Measurements from ENCODE around the gene MYH6.
"Not testable (repeated sequence)": the region's sequence is repeated elsewhere in the genome, so short reads cannot be mapped to it uniquely, and the experiment has no call there.

MYH6 gene

DNA sequence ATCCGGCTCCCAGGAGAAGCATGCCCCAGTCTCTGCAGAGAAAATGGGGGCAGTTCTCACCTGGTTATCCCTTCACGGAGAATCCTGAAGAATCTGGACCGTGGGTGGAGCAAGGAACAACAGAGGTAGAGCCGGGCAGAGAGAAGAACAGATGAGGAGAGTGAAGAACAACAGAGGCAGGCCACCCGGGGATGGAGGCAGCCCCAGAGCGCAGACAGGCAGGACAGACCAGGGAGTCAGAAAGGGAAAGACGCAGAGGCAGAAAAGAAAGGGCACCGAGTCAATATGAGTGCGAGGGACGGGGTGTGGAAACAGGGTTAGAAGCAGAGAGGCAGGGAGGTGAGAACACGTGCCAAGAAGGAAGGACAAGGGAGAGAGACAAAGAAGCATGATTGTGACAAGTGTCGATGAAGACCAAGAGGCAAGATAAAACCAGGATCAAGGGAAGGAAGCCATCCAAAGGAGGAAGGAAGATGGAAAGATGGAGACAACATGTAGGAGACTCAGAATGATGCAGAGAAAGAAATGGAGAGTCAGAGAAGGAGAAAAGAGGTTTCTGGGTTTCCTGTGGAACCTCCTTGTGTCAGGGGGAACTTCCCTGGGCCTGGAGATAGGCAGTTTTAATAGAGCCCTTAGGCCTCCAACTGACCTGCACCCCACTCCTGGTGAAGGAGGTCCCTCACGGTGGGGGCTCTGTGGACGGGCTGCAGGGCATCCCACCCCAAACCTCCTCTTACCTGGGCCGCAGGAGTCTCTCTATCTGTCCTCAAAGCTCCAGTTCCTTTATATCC is at the start of gene MYH6:
MYH6 (minus strand) TSS at position 758 of the 791 bp plus-strand sequence. CDS start 1,050 bp downstream, outside the sequence.
- no peaks in the 10 kb centered on the region for H3K9me3 Mint-ChIP-seq
- no peaks in the 10 kb centered on the region for H3K4me1 Mint-ChIP-seq
- peaks cover 11% of the 10 kb centered on the region for H3K27me3 Mint-ChIP-seq
- H3K4me3 Mint-ChIP-seq, result no peak within 1 kb of the TSS
- H3K36me3 Mint-ChIP-seq (ENCODE audit: low read depth), result no peaks in the 10 kb centered on the region
- no peak within 1 kb of the TSS for H3K27ac Mint-ChIP-seq
- no peak for DNase-seq
- no peak for ATAC-seq

DNA sequence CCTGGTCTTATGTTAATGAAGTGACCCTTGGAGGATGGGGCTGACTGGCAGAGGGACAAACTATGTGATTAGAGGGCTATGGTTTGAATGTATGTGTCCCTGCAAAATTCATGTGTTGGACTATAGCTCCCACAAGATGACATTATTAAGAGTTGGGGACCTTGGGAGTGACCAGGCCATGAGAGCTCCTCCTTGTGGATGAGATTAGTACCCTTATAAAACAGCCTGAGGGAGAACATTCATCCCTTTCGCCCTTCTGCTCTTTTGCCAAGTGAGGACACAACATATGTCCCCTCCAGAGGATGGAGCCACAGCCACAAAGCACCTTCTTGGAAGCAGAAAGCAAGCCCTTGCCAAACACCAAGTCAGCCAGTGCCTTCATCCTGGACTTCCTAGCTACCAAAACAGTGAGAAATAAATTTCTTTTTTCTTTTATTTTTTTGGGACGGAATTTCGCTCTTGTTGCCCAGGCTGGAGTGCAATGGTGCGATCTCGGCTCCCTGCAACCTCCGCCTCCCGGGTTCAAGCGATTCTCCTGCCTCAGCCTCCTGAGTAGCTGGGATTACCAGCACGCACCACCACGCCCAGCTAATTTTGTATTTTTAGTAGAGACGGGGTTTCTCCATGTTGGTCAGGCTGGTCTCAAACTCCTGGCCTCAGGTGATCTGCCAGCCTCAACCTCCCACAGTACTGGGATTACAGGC is 49.0 kb upstream of the MYH6 start:
- not testable (repeated sequence) for ATAC-seq; H3K4me3 Mint-ChIP-seq; H3K4me1 Mint-ChIP-seq; H3K27ac Mint-ChIP-seq; H3K36me3 Mint-ChIP-seq (ENCODE audit: low read depth); H3K9me3 Mint-ChIP-seq; DNase-seq
- peaks cover 27% of the 10 kb centered on the region for H3K27me3 Mint-ChIP-seq

DNA sequence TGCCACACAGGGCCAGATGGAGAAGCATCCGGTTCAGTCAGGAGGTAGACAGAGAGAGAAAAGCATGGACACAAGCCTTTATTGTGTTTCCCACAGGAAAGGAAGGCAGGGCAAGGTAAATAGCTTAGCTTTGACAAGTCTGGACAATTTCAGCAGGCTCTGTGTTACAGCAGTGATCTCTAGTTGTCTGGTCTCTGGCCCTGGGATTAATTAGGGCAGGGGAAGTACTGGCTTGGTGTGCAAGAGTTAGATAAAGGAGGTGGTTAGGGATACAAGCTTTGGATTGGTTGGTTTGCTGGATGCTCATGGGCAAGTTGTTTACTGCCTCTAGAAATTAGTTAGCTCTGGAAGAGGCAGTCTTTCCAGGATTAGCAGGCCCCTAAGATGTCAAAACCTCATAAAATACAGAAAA is 46.4 kb upstream of the MYH6 start:
- no peak for DNase-seq
- Mint-ChIP-seq H3K27ac (no peak overlapping the region), H3K4me3 (no peak overlapping the region), H3K4me1 (no peaks in the 10 kb centered on the region), H3K9me3 (no peaks in the 10 kb centered on the region), H3K27me3 (peaks cover 26% of the 10 kb centered on the region), H3K36me3 (ENCODE audit: low read depth) (no peaks in the 10 kb centered on the region)
- no peak for ATAC-seq

DNA sequence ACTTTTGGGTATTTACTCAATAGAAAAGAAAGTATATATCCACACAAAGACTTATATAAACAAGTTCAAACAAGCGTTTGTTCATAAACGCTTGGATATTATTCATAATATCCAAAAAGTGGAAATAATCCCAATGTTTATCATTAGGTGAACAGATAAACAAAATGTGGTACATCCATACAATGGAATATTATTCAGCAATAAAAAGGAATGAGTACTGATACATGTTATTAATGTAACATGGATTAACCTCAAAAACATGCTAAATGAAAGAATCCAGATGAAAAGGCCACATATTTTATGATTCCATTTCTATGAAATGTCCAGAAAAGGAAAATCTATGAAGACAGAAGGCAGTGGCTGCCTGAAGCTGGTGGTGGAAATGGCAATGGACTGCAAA is 44.2 kb upstream of the MYH6 start:
- no peak for DNase-seq
- H3K4me3 Mint-ChIP-seq, result no peak overlapping the region
- no peaks in the 10 kb centered on the region for H3K4me1 Mint-ChIP-seq
- no peaks in the 10 kb centered on the region for H3K9me3 Mint-ChIP-seq
- H3K27ac Mint-ChIP-seq, result no peak overlapping the region
- no peaks in the 10 kb centered on the region for H3K36me3 Mint-ChIP-seq (ENCODE audit: low read depth)
- no peak for ATAC-seq
- peaks cover 20% of the 10 kb centered on the region for H3K27me3 Mint-ChIP-seq

DNA sequence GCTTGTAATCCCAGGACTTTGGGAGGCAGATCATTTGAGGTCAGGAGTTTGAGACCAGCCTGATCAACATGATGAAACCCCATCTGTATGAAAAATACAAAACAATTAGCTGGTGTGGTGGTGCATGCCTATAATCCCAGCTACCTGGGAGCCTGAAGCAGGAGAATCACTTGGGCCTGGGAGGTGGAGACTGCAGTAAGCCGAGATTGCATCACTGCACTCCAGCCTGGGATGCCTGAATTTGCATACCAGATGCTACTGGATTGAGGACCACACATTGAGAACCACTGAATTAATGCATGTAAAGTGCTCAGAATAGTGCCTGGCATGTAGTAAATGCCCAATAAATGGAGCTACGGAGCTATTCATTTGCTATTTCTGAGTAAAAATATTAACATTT is 42.3 kb upstream of the MYH6 start:
- no peak for ATAC-seq
- Mint-ChIP-seq H3K9me3 (no peaks in the 10 kb centered on the region), H3K4me3 (no peak overlapping the region), H3K4me1 (no peaks in the 10 kb centered on the region), H3K27ac (no peak overlapping the region), H3K27me3 (peaks cover 13% of the 10 kb centered on the region), H3K36me3 (ENCODE audit: low read depth) (no peaks in the 10 kb centered on the region)
- no peak for DNase-seq

DNA sequence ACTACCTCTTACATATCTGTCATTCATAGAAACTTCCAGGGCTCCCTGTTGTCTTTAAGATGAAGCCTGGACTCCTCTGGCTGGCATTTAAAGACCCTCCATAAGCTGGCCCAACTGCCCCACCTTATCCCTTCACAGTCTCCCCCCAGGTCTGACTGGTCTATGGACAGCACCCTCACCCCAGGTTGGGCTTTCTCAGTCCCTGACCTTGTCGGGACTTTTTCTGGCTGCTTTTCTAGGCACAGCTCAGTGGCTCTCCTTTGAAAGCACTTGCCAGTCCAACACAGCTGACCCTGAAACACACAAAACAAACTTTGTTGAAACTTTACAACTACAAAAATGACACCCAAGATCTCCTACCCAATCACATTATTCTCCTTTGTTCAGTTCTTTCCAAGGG is 41.2 kb upstream of the MYH6 start:
- Mint-ChIP-seq H3K36me3 (ENCODE audit: low read depth) (no peaks in the 10 kb centered on the region), H3K4me1 (no peaks in the 10 kb centered on the region), H3K4me3 (no peak overlapping the region), H3K9me3 (no peaks in the 10 kb centered on the region), H3K27me3 (peaks cover 8% of the 10 kb centered on the region), H3K27ac (no peak overlapping the region)
- ATAC-seq (no peak), DNase-seq (no peak)

DNA sequence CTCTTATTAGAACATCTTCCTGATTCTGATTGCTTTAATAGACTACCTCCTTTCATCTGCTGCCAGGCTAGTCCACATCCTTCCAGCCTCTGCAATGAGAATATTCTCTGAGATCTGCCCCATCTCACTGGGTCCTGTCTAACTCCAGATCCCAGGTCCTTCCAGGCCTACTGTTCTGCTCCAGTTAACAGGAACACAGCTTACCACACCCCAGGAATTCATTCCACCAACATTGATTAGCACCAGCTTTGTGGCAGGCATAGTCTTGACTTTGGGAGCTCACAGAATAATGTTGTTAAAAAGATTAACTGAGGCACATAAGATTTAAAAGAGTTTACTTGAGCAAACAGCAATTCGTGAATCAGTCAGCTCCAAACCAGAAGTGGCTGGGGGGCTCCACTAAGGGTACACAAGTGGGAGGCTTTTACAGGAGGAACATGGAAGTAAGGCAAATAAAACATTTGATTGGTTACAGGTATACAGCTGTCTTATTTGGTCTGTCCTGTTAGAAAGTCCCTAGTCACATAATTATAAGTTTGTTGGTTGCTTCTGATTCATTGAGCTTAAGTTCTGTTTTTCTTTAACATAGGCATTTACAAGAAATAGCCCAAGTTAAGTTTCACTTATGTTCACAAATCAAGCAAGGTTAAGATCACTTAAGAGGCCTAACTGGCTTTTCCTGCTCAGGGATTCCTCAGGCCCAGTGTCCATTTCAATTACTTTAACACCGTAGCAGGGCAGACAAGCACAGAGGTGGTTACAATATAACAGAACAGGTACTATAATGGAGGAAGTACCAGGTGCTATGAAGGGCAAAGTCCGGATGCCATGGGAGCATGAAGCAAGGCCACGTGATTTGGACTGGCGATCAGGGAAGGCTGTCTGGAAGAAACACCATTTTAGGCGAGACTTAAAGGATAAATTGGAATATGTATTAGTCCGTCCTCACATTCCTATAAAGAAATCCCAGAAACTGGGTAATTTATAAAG is 39.6 kb upstream of the MYH6 start:
- DNase-seq, result no peak
- no peaks in the 10 kb centered on the region for H3K4me1 Mint-ChIP-seq
- peak overlapping the region; percentile 36 for H3K27ac Mint-ChIP-seq

DNA sequence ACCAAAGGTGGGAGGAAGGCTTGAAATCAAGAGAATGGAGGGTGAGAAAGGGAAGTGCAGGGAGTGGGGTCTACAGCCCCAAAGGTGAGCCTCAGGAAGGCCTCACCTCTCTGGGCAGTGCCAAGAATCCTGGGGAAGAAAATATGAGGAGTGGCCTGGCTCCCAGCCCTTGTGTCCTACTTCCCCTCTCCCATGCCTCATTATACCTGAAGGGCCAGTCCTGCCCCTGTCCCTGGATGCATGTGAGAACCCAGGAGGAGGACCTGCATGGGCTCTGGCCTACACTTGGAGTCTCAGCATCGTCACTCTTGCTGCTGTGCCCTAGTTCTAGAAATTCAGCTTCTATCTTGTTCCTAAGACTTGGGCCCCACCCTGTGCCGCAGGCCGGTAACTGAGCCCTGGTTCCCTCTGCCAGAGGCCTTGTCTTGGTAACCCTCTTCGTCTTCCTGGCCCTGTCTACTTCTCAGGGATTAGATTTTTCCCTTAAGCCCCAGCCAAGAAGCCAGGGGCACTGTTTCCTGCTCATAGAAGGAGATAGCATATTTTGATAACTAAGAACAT is 38.3 kb upstream of the MYH6 start:
- H3K27ac Mint-ChIP-seq, result no peak overlapping the region
- H3K36me3 Mint-ChIP-seq (ENCODE audit: low read depth), result no peaks in the 10 kb centered on the region
- H3K4me3 Mint-ChIP-seq, result no peak overlapping the region
- no peaks in the 10 kb centered on the region for H3K4me1 Mint-ChIP-seq
- peaks cover 6% of the 10 kb centered on the region for H3K27me3 Mint-ChIP-seq
- DNase-seq, result no peak
- H3K9me3 Mint-ChIP-seq, result no peaks in the 10 kb centered on the region
- ATAC-seq, result no peak

More for the DNA sequence above, 39.6 kb upstream of the MYH6 start:
- Mint-ChIP-seq H3K27me3 (peaks cover 8% of the 10 kb centered on the region), H3K4me3 (no peak overlapping the region), H3K36me3 (ENCODE audit: low read depth) (no peaks in the 10 kb centered on the region), H3K9me3 (no peaks in the 10 kb centered on the region)
- peak; percentile 28 for ATAC-seq

DNA sequence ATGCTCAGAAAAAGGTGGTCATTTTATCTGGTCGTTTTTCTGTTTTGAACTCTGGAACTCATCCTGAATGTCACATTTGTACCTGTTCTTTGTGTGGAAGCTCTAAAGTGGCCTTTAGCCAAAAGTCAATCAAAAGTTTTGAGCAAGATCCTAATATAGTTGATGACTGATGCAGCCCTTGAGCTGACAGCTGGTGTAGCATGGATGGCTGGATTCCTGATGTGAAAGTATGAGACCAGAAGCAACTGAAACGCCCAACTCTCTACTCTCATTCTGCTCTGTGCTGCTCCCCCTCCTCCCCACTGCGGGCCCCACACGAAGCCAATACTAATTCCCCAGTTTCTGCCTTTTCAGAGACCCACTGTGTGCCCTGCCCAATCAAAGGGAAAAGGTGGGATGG is 37.7 kb upstream of the MYH6 start:
- Mint-ChIP-seq H3K4me3 (no peak overlapping the region), H3K27me3 (peaks cover 5% of the 10 kb centered on the region), H3K27ac (no peak overlapping the region), H3K9me3 (no peaks in the 10 kb centered on the region), H3K36me3 (ENCODE audit: low read depth) (no peaks in the 10 kb centered on the region), H3K4me1 (no peaks in the 10 kb centered on the region)
- DNase-seq, result no peak
- no peak for ATAC-seq

DNA sequence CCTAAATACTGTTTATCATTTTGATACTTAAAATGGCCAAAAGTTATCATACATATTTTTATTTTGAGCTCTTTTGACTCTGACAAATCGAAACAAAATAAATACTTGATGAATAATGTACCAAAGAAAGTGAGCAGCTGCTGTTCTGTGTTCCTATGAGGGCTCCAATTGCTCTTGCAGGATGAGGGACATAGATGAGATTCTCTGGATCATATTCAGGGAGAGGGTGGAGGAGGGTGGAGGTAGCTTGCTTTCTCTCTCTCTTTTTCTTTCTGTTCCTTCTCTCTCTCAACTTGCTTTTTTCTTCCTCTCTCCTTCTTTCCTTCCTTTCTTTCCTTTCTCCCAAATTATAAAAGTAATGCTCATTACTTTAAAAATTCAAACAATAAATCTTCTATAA is 36.2 kb upstream of the MYH6 start:
- ATAC-seq, result no peak
- no peaks in the 10 kb centered on the region for H3K4me1 Mint-ChIP-seq

DNA sequence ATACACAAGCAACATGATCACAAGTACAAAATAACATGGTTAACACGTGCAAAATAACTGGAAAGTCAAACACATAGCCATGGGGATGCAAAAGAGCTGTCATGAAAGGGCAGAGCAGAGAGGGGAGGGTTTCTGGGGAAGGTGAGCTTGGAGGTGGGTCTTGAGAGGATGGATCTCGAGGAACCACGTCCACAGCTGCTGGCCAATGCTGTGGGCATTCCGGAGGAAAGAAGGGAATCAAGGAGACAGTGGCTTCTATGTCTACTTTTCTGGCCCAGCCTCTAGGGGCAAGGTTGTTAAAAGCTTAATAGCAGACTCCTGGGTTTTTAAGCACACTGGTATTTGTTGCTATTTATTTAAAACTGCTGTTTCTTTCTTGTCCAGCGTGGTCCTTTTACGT is 35.8 kb upstream of the MYH6 start:
- Mint-ChIP-seq H3K36me3 (ENCODE audit: low read depth) (no peaks in the 10 kb centered on the region), H3K4me3 (no peak overlapping the region), H3K9me3 (no peaks in the 10 kb centered on the region), H3K27ac (no peak overlapping the region), H3K4me1 (no peaks in the 10 kb centered on the region), H3K27me3 (peaks cover 4% of the 10 kb centered on the region)
- ATAC-seq, result no peak
- DNase-seq, result no peak

More for the DNA sequence above, 36.2 kb upstream of the MYH6 start:
- Mint-ChIP-seq H3K36me3 (ENCODE audit: low read depth) (no peaks in the 10 kb centered on the region), H3K9me3 (no peaks in the 10 kb centered on the region), H3K27me3 (peaks cover 4% of the 10 kb centered on the region), H3K4me3 (no peak overlapping the region), H3K27ac (no peak overlapping the region)
- DNase-seq, result no peak

DNA sequence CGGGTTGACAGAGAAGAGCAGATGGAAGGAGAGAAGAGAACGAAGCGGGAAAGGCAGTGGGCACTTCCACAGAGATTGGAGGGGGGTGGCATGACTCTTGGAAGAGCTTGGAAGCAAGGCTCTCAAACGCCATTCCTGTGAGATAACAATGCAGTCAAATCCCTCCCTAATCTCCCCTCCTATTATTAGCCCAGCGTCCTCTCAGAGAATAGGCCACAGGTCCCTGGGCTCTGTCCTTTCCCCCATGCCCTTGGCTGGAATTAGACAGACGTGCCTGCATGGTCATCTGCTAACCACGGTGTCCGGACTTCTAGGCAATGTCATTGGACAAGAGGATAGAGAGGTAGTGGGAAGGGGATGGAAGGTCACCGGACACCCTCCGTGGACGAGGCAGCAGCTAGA is 35.3 kb upstream of the MYH6 start:
- Mint-ChIP-seq H3K9me3 (no peaks in the 10 kb centered on the region), H3K4me1 (no peaks in the 10 kb centered on the region), H3K27me3 (peaks cover 2% of the 10 kb centered on the region), H3K27ac (no peak overlapping the region), H3K4me3 (no peak overlapping the region), H3K36me3 (ENCODE audit: low read depth) (no peaks in the 10 kb centered on the region)
- no peak for DNase-seq
- no peak for ATAC-seq

DNA sequence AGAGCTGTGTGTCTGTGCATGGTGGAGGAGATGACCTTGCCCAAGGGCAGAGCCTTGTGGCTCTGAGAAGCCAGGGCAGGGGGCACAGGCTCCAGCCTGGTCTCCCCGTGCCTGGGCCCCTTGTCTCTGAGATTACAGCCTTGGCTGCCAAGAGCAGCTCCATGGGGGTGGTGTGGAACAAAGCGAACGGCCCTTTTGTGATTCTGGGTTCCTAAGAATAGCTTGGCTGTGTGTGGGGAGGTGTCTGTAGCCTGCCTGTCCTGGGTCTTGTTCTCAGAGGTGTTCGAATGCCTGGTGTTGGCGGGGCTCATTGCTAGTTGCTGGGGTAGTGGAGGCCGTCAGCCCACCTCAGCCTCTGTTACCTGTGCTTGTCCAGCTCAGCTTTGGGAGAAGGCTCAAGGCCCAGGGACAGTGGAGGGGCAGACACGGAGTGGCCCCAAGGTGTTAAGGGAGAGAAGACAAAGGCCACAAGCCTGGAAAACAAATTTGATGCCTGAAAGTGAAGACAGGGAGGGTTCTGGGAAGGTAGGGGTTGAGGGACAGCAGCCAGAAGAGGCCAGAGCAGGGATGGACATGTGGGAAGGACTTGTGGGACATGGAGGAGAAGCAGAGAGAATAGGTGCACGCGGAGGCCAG is 34.8 kb upstream of the MYH6 start:
- Mint-ChIP-seq H3K36me3 (ENCODE audit: low read depth) (no peaks in the 10 kb centered on the region), H3K27me3 (peaks cover 2% of the 10 kb centered on the region), H3K9me3 (no peaks in the 10 kb centered on the region), H3K4me1 (no peaks in the 10 kb centered on the region), H3K27ac (no peak overlapping the region), H3K4me3 (no peak overlapping the region)
- ATAC-seq (no peak), DNase-seq (no peak)

DNA sequence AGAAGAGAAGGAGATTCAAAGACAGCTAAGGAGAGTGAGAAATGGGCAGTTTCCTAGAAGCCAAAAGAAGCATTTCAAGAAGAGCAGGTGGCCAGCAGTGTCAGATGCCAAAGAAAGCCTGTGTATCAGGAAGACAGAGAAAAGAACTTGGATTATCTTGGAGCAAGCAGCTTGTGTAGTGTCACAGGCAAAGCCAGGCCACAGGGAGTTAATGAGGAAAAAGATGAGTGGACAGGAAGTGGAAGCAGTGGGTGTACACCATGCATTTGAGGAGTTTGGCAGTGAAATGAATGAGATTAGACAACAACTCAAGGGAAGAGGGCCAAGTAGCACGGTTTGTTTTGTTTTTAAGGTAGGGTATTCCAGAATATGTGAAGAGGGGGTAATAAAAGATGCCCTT is 33.0 kb upstream of the MYH6 start:
- H3K4me1 Mint-ChIP-seq, result no peaks in the 10 kb centered on the region
- H3K4me3 Mint-ChIP-seq, result no peak overlapping the region
- no peak overlapping the region for H3K27ac Mint-ChIP-seq
- no peaks in the 10 kb centered on the region for H3K36me3 Mint-ChIP-seq (ENCODE audit: low read depth)
- ATAC-seq, result no peak
- H3K9me3 Mint-ChIP-seq, result no peaks in the 10 kb centered on the region
- peaks cover 2% of the 10 kb centered on the region for H3K27me3 Mint-ChIP-seq
- no peak for DNase-seq

Data from activated naive CD8-positive, alpha-beta T cell treated with anti-CD3 and anti-CD28 coated beads, Interleukin-2, amount 50 U/mL, for 24 hours (primary cell).